Panc1 (cell line): ENCODE results near the gene GARIN5B. TPM values are rescaled to one million over a fixed set of nuclear protein-coding genes. Genes with fewer than 3 reads are reported as not detected.

ENCODE experiments used
- ATAC-seq: fragments of 200-7000 bp; cut with Tn5 transposase; 2 replicates; pipeline ENCODE4 v1.9.1; 2020; ENCODE audit warnings: mild to moderate bottlenecking, moderate library complexity
- BruUV-seq: library from RNA; stranded (reverse); fragments of 400-500 nt; replicated peaks from 2 replicates; lab custom pipeline; 2021; lab: Mats Ljungman, UMichigan
- CTCF ChIA-PET: fragments of 300-600 bp; sonication (Branson Sonifier 250); formaldehyde crosslinking; loops from one replicate; lab custom pipeline; 2022; ENCODE audit warnings: antibody characterized with exemption; lab: Charles Lee
- POLR2A ChIA-PET: fragments of 300-600 bp; sonication (Branson Sonifier 250); formaldehyde crosslinking; loops from one replicate; lab custom pipeline; 2022; ENCODE audit warnings: antibody characterized with exemption; lab: Charles Lee
- DNase-seq: peaks from one replicate; pipeline ENCODE4 v3.0.0-alpha.2; 2010; ENCODE audit warnings: low read depth, low spot score
- H3K27ac ChIP-seq: 2 replicates; pipeline ENCODE4 v1.5.1; 2011; ENCODE audit warnings: mild to moderate bottlenecking, low read length, inconsistent platforms
- H3K27me3 ChIP-seq: fragments of 200-500 bp; sonication (Bioruptor generic); 2 replicates; pipeline ENCODE4 v1.6.0; 2014; ENCODE audit warnings: low read length, inconsistent platforms; ENCODE audit not compliant: control insufficient read depth, insufficient read depth
- H3K36me3 ChIP-seq: fragments of 200-500 bp; sonication (Bioruptor generic); 2 replicates; pipeline ENCODE4 v1.5.1; 2014; ENCODE audit warnings: inconsistent platforms, mild to moderate bottlenecking, low read length, moderate library complexity; ENCODE audit not compliant: control insufficient read depth, insufficient read depth
- H3K4me1 ChIP-seq: 2 replicates; pipeline ENCODE4 v1.5.1; 2011; ENCODE audit warnings: inconsistent platforms, mild to moderate bottlenecking, low read length, moderate library complexity; ENCODE audit not compliant: control insufficient read depth, insufficient read depth
- H3K4me3 ChIP-seq, 2 experiments: 2 replicates each; pipeline ENCODE4 v1.5.1; 2011 to 2012; ENCODE audit warnings: low read depth in 2 of 2, low read length in 2 of 2, mild to moderate bottlenecking in 2 of 2, inconsistent platforms in 1 of 2, moderate library complexity in 1 of 2
- H3K9me3 ChIP-seq: fragments of 200-500 bp; sonication (Bioruptor generic); 2 replicates; pipeline ENCODE4 v1.5.1; 2014; ENCODE audit warnings: low read depth, mild to moderate bottlenecking, inconsistent platforms, low read length, moderate library complexity; ENCODE audit not compliant: control insufficient read depth, insufficient read depth
- POLR2AphosphoS5 ChIP-seq: IDR thresholded peaks from 2 replicates; pipeline ENCODE4 v1.6.1; 2012; ENCODE audit warnings: mild to moderate bottlenecking, low read depth, low read length, moderate library complexity
- SIN3A ChIP-seq: IDR thresholded peaks from 2 replicates; pipeline ENCODE4 v1.6.1; 2012; ENCODE audit warnings: low read depth, mild to moderate bottlenecking, low read length, moderate library complexity, borderline replicate concordance; ENCODE audit not compliant: insufficient read depth
- TCF7L2 ChIP-seq: IDR thresholded peaks from 2 replicates; pipeline ENCODE4 v1.6.1; 2011; ENCODE audit warnings: mild to moderate bottlenecking, low read depth, low read length, inconsistent platforms
- in situ Hi-C: cut with HindIII; loops from 2 replicates; pipeline ENCODE4 v1.10.0; 2016; ENCODE audit warnings: low sequenced_read_pairs, low pct_unique_long_range_greater_than_20kb
- intact Hi-C: fragments of 100-400 bp; cut with micrococcal nuclease; formaldehyde crosslinking; loops from one replicate; pipeline ENCODE4 v1.10.0; 2022; ENCODE audit not compliant: unreplicated experiment
- total RNA-seq: library from RNA; stranded (reverse); gene quantifications from one replicate; pipeline ENCODE4 v1.2.1, GENCODE V29; 2021; ENCODE audit not compliant: unreplicated experiment
- TF ChIP-seq, protein P1 (sequence below): fragments of 450-650 bp; IDR thresholded peaks from 2 replicates; pipeline ENCODE4 v1.5.1; 2017; ENCODE audit warnings: mild to moderate bottlenecking
- TF ChIP-seq, protein P2 (sequence below), 2 experiments: IDR thresholded peaks; 2 replicates each; pipeline ENCODE4 v1.6.1; 2011 to 2012; ENCODE audit warnings: low read depth in 2 of 2, control low read depth in 1 of 2, low read length in 1 of 2, mild to moderate bottlenecking in 1 of 2, moderate library complexity in 1 of 2; ENCODE audit not compliant: insufficient read depth in 1 of 2

The GARIN5B gene
- total RNA-seq, 1 experiment from 2014 or later, result not detected

DNA sequence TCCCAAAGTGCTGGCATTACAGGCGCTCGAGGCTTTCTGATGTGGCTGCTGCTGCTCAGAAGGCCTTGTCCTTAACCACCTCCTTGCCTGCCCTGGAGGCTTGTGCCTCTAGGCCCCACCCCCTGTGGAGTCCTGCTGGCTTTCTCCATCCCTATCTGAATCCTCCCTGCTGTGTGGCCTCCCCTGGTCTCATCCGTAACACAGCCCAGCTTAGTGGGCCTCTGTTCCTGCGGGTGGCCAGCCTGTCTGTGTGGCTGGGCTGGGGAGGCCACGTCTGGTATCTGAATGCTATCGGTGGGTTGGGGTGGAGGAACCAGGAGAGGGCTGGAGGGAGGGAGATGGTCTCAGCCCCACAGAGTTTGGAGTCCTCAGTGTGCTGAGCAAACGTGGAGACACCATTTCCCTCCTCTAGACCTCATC, 27.4 kb upstream of the GARIN5B start:
- Histone ChIP-seq H3K9me3 (no peaks in the 10 kb centered on the region), H3K4me3 (no peak overlapping the region), H3K4me1 (peaks cover 53% of the 10 kb centered on the region), H3K36me3 (peaks cover 22% of the 10 kb centered on the region), H3K27me3 (no peaks in the 10 kb centered on the region), H3K27ac (0 out of 2 replicates have a peak overlapping the region, but pooled peaks have one; percentile 2)
- peak; percentile 32; the same call in 1 of the 2 replicates for TF ChIP-seq TCF7L2
- no peak for TF ChIP-seq POLR2AphosphoS5
- TF ChIP-seq, protein P1, sequence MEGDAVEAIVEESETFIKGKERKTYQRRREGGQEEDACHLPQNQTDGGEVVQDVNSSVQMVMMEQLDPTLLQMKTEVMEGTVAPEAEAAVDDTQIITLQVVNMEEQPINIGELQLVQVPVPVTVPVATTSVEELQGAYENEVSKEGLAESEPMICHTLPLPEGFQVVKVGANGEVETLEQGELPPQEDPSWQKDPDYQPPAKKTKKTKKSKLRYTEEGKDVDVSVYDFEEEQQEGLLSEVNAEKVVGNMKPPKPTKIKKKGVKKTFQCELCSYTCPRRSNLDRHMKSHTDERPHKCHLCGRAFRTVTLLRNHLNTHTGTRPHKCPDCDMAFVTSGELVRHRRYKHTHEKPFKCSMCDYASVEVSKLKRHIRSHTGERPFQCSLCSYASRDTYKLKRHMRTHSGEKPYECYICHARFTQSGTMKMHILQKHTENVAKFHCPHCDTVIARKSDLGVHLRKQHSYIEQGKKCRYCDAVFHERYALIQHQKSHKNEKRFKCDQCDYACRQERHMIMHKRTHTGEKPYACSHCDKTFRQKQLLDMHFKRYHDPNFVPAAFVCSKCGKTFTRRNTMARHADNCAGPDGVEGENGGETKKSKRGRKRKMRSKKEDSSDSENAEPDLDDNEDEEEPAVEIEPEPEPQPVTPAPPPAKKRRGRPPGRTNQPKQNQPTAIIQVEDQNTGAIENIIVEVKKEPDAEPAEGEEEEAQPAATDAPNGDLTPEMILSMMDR, result no peak
- TF ChIP-seq, protein P2, sequence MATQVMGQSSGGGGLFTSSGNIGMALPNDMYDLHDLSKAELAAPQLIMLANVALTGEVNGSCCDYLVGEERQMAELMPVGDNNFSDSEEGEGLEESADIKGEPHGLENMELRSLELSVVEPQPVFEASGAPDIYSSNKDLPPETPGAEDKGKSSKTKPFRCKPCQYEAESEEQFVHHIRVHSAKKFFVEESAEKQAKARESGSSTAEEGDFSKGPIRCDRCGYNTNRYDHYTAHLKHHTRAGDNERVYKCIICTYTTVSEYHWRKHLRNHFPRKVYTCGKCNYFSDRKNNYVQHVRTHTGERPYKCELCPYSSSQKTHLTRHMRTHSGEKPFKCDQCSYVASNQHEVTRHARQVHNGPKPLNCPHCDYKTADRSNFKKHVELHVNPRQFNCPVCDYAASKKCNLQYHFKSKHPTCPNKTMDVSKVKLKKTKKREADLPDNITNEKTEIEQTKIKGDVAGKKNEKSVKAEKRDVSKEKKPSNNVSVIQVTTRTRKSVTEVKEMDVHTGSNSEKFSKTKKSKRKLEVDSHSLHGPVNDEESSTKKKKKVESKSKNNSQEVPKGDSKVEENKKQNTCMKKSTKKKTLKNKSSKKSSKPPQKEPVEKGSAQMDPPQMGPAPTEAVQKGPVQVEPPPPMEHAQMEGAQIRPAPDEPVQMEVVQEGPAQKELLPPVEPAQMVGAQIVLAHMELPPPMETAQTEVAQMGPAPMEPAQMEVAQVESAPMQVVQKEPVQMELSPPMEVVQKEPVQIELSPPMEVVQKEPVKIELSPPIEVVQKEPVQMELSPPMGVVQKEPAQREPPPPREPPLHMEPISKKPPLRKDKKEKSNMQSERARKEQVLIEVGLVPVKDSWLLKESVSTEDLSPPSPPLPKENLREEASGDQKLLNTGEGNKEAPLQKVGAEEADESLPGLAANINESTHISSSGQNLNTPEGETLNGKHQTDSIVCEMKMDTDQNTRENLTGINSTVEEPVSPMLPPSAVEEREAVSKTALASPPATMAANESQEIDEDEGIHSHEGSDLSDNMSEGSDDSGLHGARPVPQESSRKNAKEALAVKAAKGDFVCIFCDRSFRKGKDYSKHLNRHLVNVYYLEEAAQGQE (IDR thresholded peaks at IDR 0.05; ENCODE audit: insufficient read depth in 1 of 2, low read depth in 2 of 2, low read length in 1 of 2), result no peak
- no peak for TF ChIP-seq SIN3A
- intact Hi-C loops, result no loop called here
- in situ Hi-C loops, result no loop called here
- CTCF ChIA-PET, result no interaction called here
- peak; percentile 9; the same call in 1 of the 2 replicates for ATAC-seq
- no TSS peak for BruUV-seq
- POLR2A ChIA-PET, result interaction anchor here (0.6 to 1.9 kb wide), 4 partner anchors 9 to 224 kb away, joined by 3 to 7 read pairs (median 4); partner anchors contain the start of gene DNAAF3
- DNase-seq, result no peak

DNA sequence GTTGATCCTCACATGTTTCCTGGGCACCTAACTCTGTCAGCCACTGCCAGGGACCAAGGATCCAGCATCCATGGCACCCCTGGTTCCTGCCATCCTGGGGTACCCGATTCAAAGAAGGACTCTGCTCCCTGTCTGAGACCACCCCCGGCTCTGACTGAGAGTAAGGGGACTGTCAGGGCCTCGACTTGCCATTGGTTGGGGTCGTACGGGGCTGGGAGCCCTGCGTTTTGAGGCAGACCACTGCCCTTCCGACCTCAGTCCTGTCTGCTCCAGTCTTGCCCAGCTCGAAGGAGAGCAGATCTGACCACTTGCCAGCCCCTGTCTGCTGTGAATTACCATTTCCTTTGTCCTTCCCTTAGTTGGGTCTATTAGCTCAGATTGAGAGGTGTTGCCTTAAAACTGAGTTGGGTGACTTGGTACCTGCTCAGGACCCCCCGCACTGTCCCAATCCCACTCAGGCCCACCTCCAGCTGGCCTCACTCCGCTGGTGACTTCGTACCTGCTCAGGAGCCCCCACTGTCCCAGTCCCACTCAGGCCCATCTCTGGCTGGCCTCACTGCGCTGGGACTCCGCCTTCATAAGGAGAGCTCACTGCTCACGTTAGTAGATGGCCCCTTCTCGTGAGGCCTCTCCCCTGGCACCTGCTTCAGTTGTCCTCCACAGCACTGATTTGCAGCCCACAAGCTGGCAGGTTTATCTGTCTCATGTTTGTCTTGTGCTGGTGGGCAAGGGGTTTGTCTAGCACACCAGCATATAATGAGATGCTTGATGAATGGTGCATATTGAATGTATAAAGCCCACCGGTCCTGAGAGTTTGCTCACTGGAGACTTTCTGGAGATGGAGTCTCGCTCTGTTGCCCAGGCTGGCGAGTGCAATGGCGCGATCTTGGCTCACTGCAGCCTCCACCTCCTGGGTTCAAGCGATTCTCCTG, 26.6 kb upstream of the GARIN5B start:
- TF ChIP-seq, protein P1, result no peak
- peak; percentile 7; the same call in 1 of the 2 replicates for TF ChIP-seq POLR2AphosphoS5
- ATAC-seq, result no peak
- no peaks in the 10 kb centered on the region for H3K9me3 ChIP-seq
- H3K4me3 ChIP-seq, result no peak overlapping the region
- POLR2A ChIA-PET, result interaction anchor here (0.6 to 1.9 kb wide), 4 partner anchors 10 to 223 kb away, joined by 3 to 7 read pairs (median 4); partner anchors contain the start of gene DNAAF3
- intact Hi-C loops (no loop called here), in situ Hi-C loops (no loop called here)
- H3K36me3 ChIP-seq, result peaks cover 22% of the 10 kb centered on the region
- peaks cover 58% of the 10 kb centered on the region for H3K4me1 ChIP-seq
- no peaks in the 10 kb centered on the region for H3K27me3 ChIP-seq
- CTCF ChIA-PET, result no interaction called here
- DNase-seq, result no peak
- no peak overlapping the region for H3K27ac ChIP-seq
- no TSS peak for BruUV-seq
